Peyer's patch (tissue), 4 donors: ENCODE data around the gene EDN1. TPM values are rescaled to one million over a fixed set of nuclear protein-coding genes. Genes with fewer than 3 reads are reported as not detected.
A peak's percentile ranks its signal among the peaks of the same experiment; 100 is the strongest.

Source experiments
- DNase-seq, 3 donors: peaks; one replicate each; pipeline ENCODE4 v3.0.0-alpha.2; 2017 to 2019
- H3K27ac ChIP-seq, 4 donors: fragments of 200-600 bp; sonication (generic); one replicate each; pipeline ENCODE4 v1.5.1; 2016 to 2019
- H3K27me3 ChIP-seq, 2 donors: fragments of 200-600 bp; sonication (generic); one replicate each; pipeline ENCODE4 v1.5.1; 2019
- H3K36me3 ChIP-seq, 3 donors: fragments of 200-600 bp; sonication (generic); one replicate each; pipeline ENCODE4 v1.5.1; 2016 to 2019
- H3K4me1 ChIP-seq, 4 donors: fragments of 200-600 bp; sonication (generic); one replicate each; pipeline ENCODE4 v1.5.1; 2016 to 2019
- H3K4me3 ChIP-seq, 4 donors: fragments of 200-600 bp; sonication (generic); 1 replicate in 3 of 4; 2 replicates in 1 of 4; pipeline ENCODE4 v1.5.1; 2016 to 2019; ENCODE audit warnings: mild to moderate bottlenecking in 1 of 4
- H3K9me3 ChIP-seq, 4 donors: fragments of 200-600 bp; sonication (generic); one replicate each; pipeline ENCODE4 v1.5.1; 2016 to 2019; ENCODE audit warnings: mild to moderate bottlenecking in 1 of 4
- CTCF ChIP-seq, 6 experiments: fragments of 450-650 bp in 4 of 6; fragments of 200-600 bp in 2 of 6; sonication (generic) in 1 of 6; IDR thresholded peaks; one replicate each; pipeline ENCODE4 v1.5.1; 2017 to 2019; ENCODE audit warnings: antibody characterized with exemption in 6 of 6, mild to moderate bottlenecking in 3 of 6, moderate library complexity in 1 of 6
- POLR2A ChIP-seq, 2 donors: fragments of 450-650 bp; IDR thresholded peaks; one replicate each; pipeline ENCODE4 v1.5.1; 2017; ENCODE audit warnings: antibody characterized with exemption in 2 of 2, mild to moderate bottlenecking in 2 of 2, moderate library complexity in 2 of 2
- total RNA-seq, 4 donors: library from RNA; depleted of rRNA; stranded (reverse); fragments of >200 nt; gene quantifications; one replicate each; pipeline ENCODE4 v1.1.0, GENCODE V29; 2016

The EDN1 gene
- 10 to 100 TPM in 2 of 4 donors, 1 to 10 TPM in 2; 5.8 to 19.0 (median 13.5) TPM for total RNA-seq

- peaks cover 0 to 13% (median 0%) of the 10 kb centered on the region in 4 donors for H3K4me1 ChIP-seq
Observed at GRCh38 chr6:12289933-12290820, at the start of gene EDN1. EDN1 (plus strand) TSS chr6:12290361; CDS start chr6:12290630, 269 bp downstream.

GRCh38 chr6:12241493-12242175 lies 48.5 kb upstream of the EDN1 start:
- Histone ChIP-seq H3K9me3 (no peaks in the 10 kb centered on the region), H3K4me3 (no peak overlapping the region), H3K36me3 (no peaks in the 10 kb centered on the region), H3K4me1 (peaks cover 0 to 18% (median 0%) of the 10 kb centered on the region in 4 donors), H3K27ac (peak overlapping the region in 3 of 4 donors; percentile 24 to 79 (median 38)), H3K27me3 (no peaks in the 10 kb centered on the region)
- no peak for TF ChIP-seq CTCF (IDR thresholded peaks at IDR 0.05)
- TF ChIP-seq POLR2A (IDR thresholded peaks at IDR 0.05): no peak
- DNase-seq: no peak

More at GRCh38 chr6:12289933-12290820, at the start of gene EDN1:
- Histone ChIP-seq H3K4me3 (peak within 1 kb of the TSS; percentile 31 to 53 (median 39)), H3K9me3 (no peaks in the 10 kb centered on the region), H3K27me3 (no peaks in the 10 kb centered on the region), H3K36me3 (peaks cover 0 to 3% (median 0%) of the 10 kb centered on the region in 3 donors), H3K27ac (peak within 1 kb of the TSS; percentile 28 to 67 (median 48))
- TF ChIP-seq CTCF (IDR thresholded peaks at IDR 0.05) (peak in 5 of 6 experiments; percentile 8 to 72 (median 66)), POLR2A (IDR thresholded peaks at IDR 0.05) (peak; percentile 77 to 89)
- peak; percentile 48 to 89 (median 89) for DNase-seq

GRCh38 chr6:12243169-12243568 lies 47.0 kb upstream of the EDN1 start:
- Histone ChIP-seq H3K27ac (no peak overlapping the region), H3K27me3 (no peaks in the 10 kb centered on the region), H3K4me3 (no peak overlapping the region), H3K4me1 (peaks cover 0 to 18% (median 0%) of the 10 kb centered on the region in 4 donors), H3K36me3 (no peaks in the 10 kb centered on the region), H3K9me3 (no peaks in the 10 kb centered on the region)
- no peak for DNase-seq
- no peak for TF ChIP-seq CTCF (IDR thresholded peaks at IDR 0.05)

- Histone ChIP-seq H3K27me3 (no peaks in the 10 kb centered on the region), H3K4me3 (no peak overlapping the region), H3K27ac (peak overlapping the region in 1 of 4 donors; percentile 57), H3K4me1 (peaks cover 0 to 18% (median 0%) of the 10 kb centered on the region in 4 donors), H3K9me3 (no peaks in the 10 kb centered on the region), H3K36me3 (no peaks in the 10 kb centered on the region)
- no peak for TF ChIP-seq CTCF (IDR thresholded peaks at IDR 0.05)
- TF ChIP-seq POLR2A (IDR thresholded peaks at IDR 0.05): no peak
- DNase-seq: no peak
Observed at GRCh38 chr6:12245360-12245759, 44.8 kb upstream of the EDN1 start.

GRCh38 chr6:12245763-12246718 lies 44.1 kb upstream of the EDN1 start:
- Histone ChIP-seq H3K27ac (peak overlapping the region in 1 of 4 donors; percentile 57), H3K9me3 (no peaks in the 10 kb centered on the region), H3K27me3 (no peaks in the 10 kb centered on the region), H3K4me3 (no peak overlapping the region), H3K4me1 (peaks cover 0 to 18% (median 0%) of the 10 kb centered on the region in 4 donors), H3K36me3 (no peaks in the 10 kb centered on the region)
- DNase-seq: no peak
- TF ChIP-seq POLR2A (IDR thresholded peaks at IDR 0.05): no peak
- no peak for TF ChIP-seq CTCF (IDR thresholded peaks at IDR 0.05)
